A172 (cell line): ENCODE results near the gene LDB3. TPM values are rescaled to one million over a fixed set of nuclear protein-coding genes. Genes with fewer than 3 reads are reported as not detected.

ENCODE experiments used
- DNase-seq: peaks from one replicate; pipeline ENCODE4 v3.0.0-alpha.2; 2015; ENCODE audit warnings: low spot score
- total RNA-seq: library from RNA; depleted of rRNA; stranded (reverse); fragments of >200 nt; shearing (Covaris generic); gene quantifications from 2 replicates; pipeline ENCODE4 v1.2.3, GENCODE V29; 2014

LDB3 gene
- total RNA-seq, 1 experiment from 2014 or later: 0.10 TPM

- DNase-seq: no peak
These were observed 3.7 kb upstream of the LDB3 start for GRCh38 chr10:86664341-86665217.

GRCh38 chr10:86665218-86665607, 3.1 kb upstream of the LDB3 start:
- DNase-seq: no peak

- DNase-seq: no peak
These were observed 2.4 kb upstream of the LDB3 start for GRCh38 chr10:86665868-86666267.

- no peak for DNase-seq
These were observed 1.8 kb upstream of the LDB3 start for GRCh38 chr10:86666538-86666937.

GRCh38 chr10:86667421-86668181, 710 bp upstream of the LDB3 start:
- no peak for DNase-seq

- no peak for DNase-seq
These were observed 2.0 kb downstream of the LDB3 start for GRCh38 chr10:86670290-86670811.

- no peak for DNase-seq
These were observed 2.6 kb downstream of the LDB3 start for GRCh38 chr10:86670876-86671275.

GRCh38 chr10:86671419-86671818, 3.1 kb downstream of the LDB3 start:
- DNase-seq: no peak

GRCh38 chr10:86671985-86672710, 3.8 kb downstream of the LDB3 start:
- no peak for DNase-seq

GRCh38 chr10:86673216-86673826, 5.0 kb downstream of the LDB3 start:
- no peak for DNase-seq

- DNase-seq: no peak
These were observed 5.7 kb downstream of the LDB3 start for GRCh38 chr10:86673827-86674581.

GRCh38 chr10:86674912-86675311, 6.6 kb downstream of the LDB3 start:
- no peak for DNase-seq

- DNase-seq: no peak
These were observed 9.1 kb downstream of the LDB3 start for GRCh38 chr10:86677374-86677773.

GRCh38 chr10:86678999-86679792, 10.9 kb downstream of the LDB3 start:
- DNase-seq: no peak

GRCh38 chr10:86681047-86681446, 12.7 kb downstream of the LDB3 start:
- no peak for DNase-seq

GRCh38 chr10:86681722-86682386, 13.5 kb downstream of the LDB3 start:
- no peak for DNase-seq

GRCh38 chr10:86682675-86683074, 14.4 kb downstream of the LDB3 start:
- no peak for DNase-seq

- no peak for DNase-seq
These were observed 16.2 kb downstream of the LDB3 start for GRCh38 chr10:86684331-86685097.

GRCh38 chr10:86685416-86685815, 17.1 kb downstream of the LDB3 start:
- no peak for DNase-seq
